ENCODE results near the gene FADS2.

Gene FADS2

DNA sequence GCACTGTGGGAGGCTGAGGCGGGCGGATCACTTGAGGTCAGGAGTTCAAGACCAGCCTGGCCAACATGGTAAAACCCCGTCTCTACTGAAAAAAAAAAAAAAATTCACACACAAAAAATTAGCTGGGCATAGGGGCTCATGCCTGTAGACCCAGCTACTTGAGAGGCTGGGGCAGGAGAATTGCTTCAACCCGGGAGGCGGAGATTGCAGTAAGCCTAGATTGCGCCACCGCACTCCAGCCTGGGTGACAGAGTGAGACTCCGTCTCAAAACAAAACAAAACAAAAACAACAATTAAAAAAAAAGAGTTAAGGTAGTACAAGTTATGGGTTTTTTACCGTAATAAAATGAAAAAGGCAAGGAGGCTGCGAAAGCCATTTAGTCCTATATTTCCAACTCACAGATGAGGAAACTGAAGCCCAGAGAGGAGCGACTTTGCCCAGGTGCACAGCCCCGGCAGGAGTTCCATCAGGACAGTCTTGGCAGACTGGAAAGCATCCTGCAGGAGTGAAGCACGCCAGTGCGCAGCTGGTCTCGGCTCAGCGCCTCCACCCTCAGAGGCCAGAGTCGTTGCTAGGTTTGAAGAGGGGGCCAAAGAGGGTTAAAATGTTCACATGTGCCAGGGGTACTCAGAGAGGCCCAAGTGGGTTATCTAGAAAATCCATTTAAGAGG is 67.1 kb downstream of the FADS2 start:
- H3K27ac ChIP-seq = no peak overlapping the region
- TF ChIP-seq CTCF (conservative IDR thresholded peaks at IDR 0.05) = no peak

DNA sequence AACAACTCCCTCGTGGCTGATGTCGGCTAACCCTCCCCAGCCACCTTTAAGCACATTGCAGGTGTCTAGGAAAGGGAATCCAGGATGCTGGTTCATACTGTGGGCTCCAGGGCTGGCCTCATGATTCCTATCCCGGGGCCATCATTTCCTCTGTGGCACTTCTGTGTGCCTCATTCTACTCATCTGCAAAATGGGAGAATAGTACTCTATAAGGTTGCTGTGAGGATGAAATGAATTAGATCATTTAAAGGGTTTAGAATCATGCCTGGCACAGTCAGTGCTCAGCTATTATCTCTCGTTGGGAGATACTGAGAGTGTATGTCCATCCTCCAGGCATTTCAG is 67.6 kb downstream of the FADS2 start:
- no peak for TF ChIP-seq CTCF (conservative IDR thresholded peaks at IDR 0.05)
- no peak overlapping the region for H3K27ac ChIP-seq

- no peak overlapping the region for H3K27ac ChIP-seq
Measured at GRCh38 chr11:61896665-61897386, 68.7 kb downstream of the FADS2 start.

GRCh38 chr11:61897387-61898246 is 69.5 kb downstream of the FADS2 start:
- peak; percentile 85 for TF ChIP-seq CTCF (conservative IDR thresholded peaks at IDR 0.05)
- H3K27ac ChIP-seq = no peak overlapping the region

More at GRCh38 chr11:61896665-61897386, 68.7 kb downstream of the FADS2 start:
- no peak for TF ChIP-seq CTCF (conservative IDR thresholded peaks at IDR 0.05)

DNA sequence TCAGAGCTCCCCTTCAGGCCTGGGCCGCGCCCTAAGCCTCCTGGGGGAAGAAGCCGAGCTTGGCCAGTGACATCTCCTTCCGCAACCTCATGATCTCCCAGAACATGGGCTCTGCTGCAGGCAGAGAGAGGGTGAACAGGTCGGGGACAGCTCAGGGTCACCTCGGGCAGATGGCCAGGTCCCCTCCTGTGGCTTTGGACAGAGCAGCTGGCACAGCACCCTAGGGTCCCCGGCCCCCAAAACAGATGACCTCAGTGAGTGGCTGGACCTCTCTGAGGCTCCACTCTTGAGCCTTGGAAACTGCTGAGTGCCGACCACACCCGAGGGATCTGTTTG is 70.1 kb downstream of the FADS2 start:
- H3K27ac ChIP-seq = no peak overlapping the region
- no peak for TF ChIP-seq CTCF (conservative IDR thresholded peaks at IDR 0.05)

DNA sequence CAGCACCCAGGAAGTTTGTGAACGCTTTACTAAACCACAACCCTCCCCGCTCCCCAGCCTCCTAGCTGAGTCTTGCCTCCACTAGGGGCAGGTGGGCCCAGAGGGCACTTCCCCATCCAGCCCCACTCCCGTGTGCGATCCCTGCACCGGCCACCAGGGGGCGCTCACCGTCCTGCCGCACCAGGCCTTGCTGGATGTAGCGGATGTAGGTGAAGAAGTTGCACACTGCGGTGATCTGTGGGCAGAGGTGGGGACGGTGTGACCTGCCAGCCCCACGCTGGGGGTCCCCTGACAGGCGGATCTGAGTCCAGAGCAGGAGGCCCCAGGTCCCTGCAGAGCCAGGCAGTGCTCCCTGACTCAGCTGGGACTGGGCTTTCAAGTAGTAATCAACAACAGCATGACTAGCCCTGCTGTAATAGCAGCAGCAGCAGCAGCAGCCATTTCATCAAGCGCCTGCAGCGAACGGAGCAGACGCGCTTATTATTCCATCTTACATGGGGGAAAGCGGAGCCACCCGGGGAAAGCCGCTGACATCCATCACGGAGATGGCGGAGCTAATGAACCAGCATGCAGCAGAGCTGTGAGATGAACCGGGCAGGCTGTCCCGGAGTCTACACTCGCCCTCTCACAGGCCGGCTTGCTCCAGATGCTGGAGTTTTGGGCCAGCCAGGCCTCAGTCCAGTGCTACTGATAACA is 71.2 kb downstream of the FADS2 start:
- TF ChIP-seq CTCF (conservative IDR thresholded peaks at IDR 0.05) = peak; percentile 98
- H3K27ac ChIP-seq = no peak overlapping the region

- no peak overlapping the region for H3K27ac ChIP-seq
- no peak for TF ChIP-seq CTCF (conservative IDR thresholded peaks at IDR 0.05)
Measured at GRCh38 chr11:61900251-61900650, 72.2 kb downstream of the FADS2 start.
